MCF 10A (cell line): Measurements from ENCODE around the gene ST6GALNAC5. TPM values are rescaled to one million over a fixed set of nuclear protein-coding genes. Genes with fewer than 3 reads are reported as not detected.

Source experiments
- BruUV-seq: library from RNA; stranded (reverse); fragments of 400-500 nt; replicated peaks from 2 replicates; lab custom pipeline; 2021; lab: Mats Ljungman, UMichigan
- CTCF ChIA-PET: fragments of 300-600 bp; sonication (Branson Sonifier 250); formaldehyde crosslinking; extraction: SDS; loops from one replicate; lab custom pipeline; 2021; ENCODE audit warnings: antibody characterized with exemption, inconsistent platforms; lab: Yijun Ruan, JAX
- POLR2A ChIA-PET: fragments of 300-600, 350-650 bp; sonication (Branson Sonifier 250); formaldehyde crosslinking; extraction: SDS; loops from one replicate; lab custom pipeline; 2020; ENCODE audit warnings: antibody characterized with exemption, inconsistent platforms; lab: Yijun Ruan, JAX
- DNase-seq: peaks from one replicate; pipeline ENCODE4 v3.0.0-alpha.2; 2018; ENCODE audit not compliant: unreplicated experiment
- H3K27ac Mint-ChIP-seq: one replicate; pipeline ENCODE4 v1.8.0; 2022; ENCODE audit warnings: mild to moderate bottlenecking, low read depth, mixed read lengths; ENCODE audit not compliant: unreplicated experiment
- H3K27me3 Mint-ChIP-seq: one replicate; pipeline ENCODE4 v1.8.0; 2022; ENCODE audit warnings: mixed read lengths; ENCODE audit not compliant: insufficient read depth, unreplicated experiment
- H3K36me3 Mint-ChIP-seq: one replicate; pipeline ENCODE4 v1.8.0; 2022; ENCODE audit warnings: mild to moderate bottlenecking, moderate library complexity, mixed read lengths; ENCODE audit not compliant: insufficient read depth, unreplicated experiment
- H3K4me1 Mint-ChIP-seq: one replicate; pipeline ENCODE4 v1.8.0; 2022; ENCODE audit warnings: mixed read lengths; ENCODE audit not compliant: insufficient read depth, unreplicated experiment
- H3K4me3 Mint-ChIP-seq: one replicate; pipeline ENCODE4 v1.8.0; 2022; ENCODE audit warnings: mild to moderate bottlenecking, moderate library complexity, mixed read lengths; ENCODE audit not compliant: unreplicated experiment
- H3K9me3 Mint-ChIP-seq: one replicate; pipeline ENCODE4 v1.8.0; 2022; ENCODE audit warnings: mixed read lengths; ENCODE audit not compliant: unreplicated experiment
- CTCF ChIP-seq: fragments of 200-600 bp; IDR thresholded peaks from one replicate; pipeline ENCODE4 v1.8.0; 2022; ENCODE audit warnings: antibody characterized with exemption, mild to moderate bottlenecking; ENCODE audit not compliant: unreplicated experiment
- intact Hi-C: fragments of 100-400 bp; cut with micrococcal nuclease; formaldehyde crosslinking; loops from 2 replicates; pipeline ENCODE4 v1.14.1; 2022
- total RNA-seq: library from RNA; stranded (reverse); gene quantifications from 2 replicates; pipeline ENCODE4 v1.2.3, GENCODE V29; 2022

ST6GALNAC5 gene
- total RNA-seq, 1 experiment from 2014 or later: 3.3 TPM

DNA sequence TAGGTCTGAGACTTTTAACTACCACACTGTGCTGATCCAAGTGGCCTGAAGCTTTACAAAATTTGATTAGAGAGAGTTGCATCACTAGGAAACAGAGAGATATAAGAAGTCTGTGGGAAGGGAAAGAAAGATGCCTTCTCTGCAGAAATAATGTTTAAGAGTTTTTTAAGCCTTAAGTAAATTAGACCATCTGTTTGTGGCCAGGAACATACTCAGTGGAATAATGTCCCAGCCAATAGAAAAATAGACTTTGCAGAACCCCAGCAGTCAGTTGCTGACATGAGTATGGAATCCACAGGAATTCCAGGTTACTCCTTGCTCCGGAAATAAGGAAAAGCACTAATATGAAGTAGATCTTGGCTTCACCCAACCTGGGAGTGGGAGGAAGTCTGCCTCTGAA lies 144.8 kb downstream of the ST6GALNAC5 start:
- POLR2A ChIA-PET: no interaction called here
- no peak overlapping the region for H3K4me3 Mint-ChIP-seq
- no peaks in the 10 kb centered on the region for H3K36me3 Mint-ChIP-seq
- H3K27ac Mint-ChIP-seq: no peak overlapping the region
- no TSS peak for BruUV-seq
- no peak for DNase-seq
- intact Hi-C loops: no loop called here
- no peak for TF ChIP-seq CTCF
- no peaks in the 10 kb centered on the region for H3K9me3 Mint-ChIP-seq
- no peaks in the 10 kb centered on the region for H3K4me1 Mint-ChIP-seq
- H3K27me3 Mint-ChIP-seq: no peaks in the 10 kb centered on the region
- CTCF ChIA-PET: interaction anchor here (0.5 to 1.0 kb wide), 2 partner anchors 54 to 1338 kb away, joined by 3 to 4 read pairs; no protein-coding TSS in a partner anchor

- no peaks in the 10 kb centered on the region for H3K27me3 Mint-ChIP-seq
- ChIA-PET POLR2A (interaction anchor here (0.7 kb wide), 1 partner anchor 54 kb away, joined by 3 read pairs; no protein-coding TSS in a partner anchor), CTCF (interaction anchor here (1.0 kb wide), 1 partner anchor 14 kb away, joined by 3 read pairs; no protein-coding TSS in a partner anchor)
- no peaks in the 10 kb centered on the region for H3K36me3 Mint-ChIP-seq
- no peaks in the 10 kb centered on the region for H3K9me3 Mint-ChIP-seq
- no peaks in the 10 kb centered on the region for H3K4me1 Mint-ChIP-seq
- peak; percentile 16 for DNase-seq
- BruUV-seq: no TSS peak
- no peak for TF ChIP-seq CTCF
- no peak overlapping the region for H3K4me3 Mint-ChIP-seq
- intact Hi-C loops: no loop called here
- no peak overlapping the region for H3K27ac Mint-ChIP-seq
Measured at GRCh38 chr1:77014073-77014788, 147.0 kb downstream of the ST6GALNAC5 start.

- Mint-ChIP-seq H3K9me3 (no peaks in the 10 kb centered on the region), H3K4me1 (no peaks in the 10 kb centered on the region), H3K4me3 (no peak overlapping the region), H3K27ac (no peak overlapping the region), H3K36me3 (no peaks in the 10 kb centered on the region), H3K27me3 (no peaks in the 10 kb centered on the region)
- CTCF ChIA-PET: no interaction called here
- BruUV-seq: no TSS peak
- POLR2A ChIA-PET: no interaction called here
- no peak for DNase-seq
- intact Hi-C loops: no loop called here
- no peak for TF ChIP-seq CTCF
Measured at GRCh38 chr1:77015748-77016341, 148.6 kb downstream of the ST6GALNAC5 start.

DNA sequence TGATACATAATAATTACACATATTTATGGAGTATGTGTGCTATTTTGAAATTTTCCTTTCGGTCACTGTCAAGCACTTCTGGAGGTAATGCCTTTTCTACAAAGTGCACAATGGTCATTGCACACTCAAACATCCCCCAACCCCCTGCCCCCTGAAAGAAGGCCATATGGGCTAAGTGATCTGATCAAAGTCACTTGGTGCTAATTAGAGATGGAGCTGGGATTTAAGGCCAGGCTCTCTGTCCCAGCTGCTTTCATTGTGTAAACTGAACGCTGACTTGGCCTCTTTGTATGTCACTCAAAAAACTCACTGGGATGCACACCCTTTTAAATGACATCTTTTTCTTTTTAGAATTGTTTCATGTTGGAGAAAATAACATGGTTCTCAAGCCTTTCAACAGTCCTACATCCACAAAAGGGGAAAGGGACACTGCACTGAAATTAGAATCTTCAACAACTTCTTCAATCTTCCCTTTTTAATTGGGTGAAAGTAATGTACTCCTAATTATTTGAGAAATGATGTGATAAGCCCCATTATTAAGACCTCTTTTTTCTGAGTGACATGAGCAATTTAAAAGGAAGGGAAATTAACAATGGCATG lies 149.2 kb downstream of the ST6GALNAC5 start:
- no peaks in the 10 kb centered on the region for H3K4me1 Mint-ChIP-seq
- no peaks in the 10 kb centered on the region for H3K27me3 Mint-ChIP-seq
- BruUV-seq: no TSS peak
- H3K4me3 Mint-ChIP-seq: no peak overlapping the region
- no peak overlapping the region for H3K27ac Mint-ChIP-seq
- ChIA-PET CTCF (no interaction called here), POLR2A (interaction anchor here (0.7 kb wide), 1 partner anchor 45 kb away, joined by 4 read pairs; no protein-coding TSS in a partner anchor)
- intact Hi-C loops: no loop called here
- H3K9me3 Mint-ChIP-seq: no peaks in the 10 kb centered on the region
- DNase-seq: no peak
- TF ChIP-seq CTCF: no peak
- no peaks in the 10 kb centered on the region for H3K36me3 Mint-ChIP-seq
